T-helper 17 cell (primary cell): Measurements from ENCODE around the gene ZKSCAN3. TPM values are rescaled to one million over a fixed set of nuclear protein-coding genes. Genes with fewer than 3 reads are reported as not detected.
A peak's percentile ranks its signal among the peaks of the same experiment; 100 is the strongest.
"Not testable (repeated sequence)": the region's sequence is repeated elsewhere in the genome, so short reads cannot be mapped to it uniquely, and the experiment has no call there.

Experiments
- ATAC-seq: fragments of 150-1000 bp; cut with Tn5 transposase; 2 replicates; pipeline ENCODE4 v1.10.0; 2021; ENCODE audit warnings: mild to moderate bottlenecking, moderate library complexity
- DNase-seq, 3 donors: peaks; one replicate each; pipeline versions ENCODE4 v3.0.0 to v3.0.0-alpha.2; 2020 to 2021
- H3K9me3 ChIP-seq: one replicate; pipeline ENCODE4 v1.7.0; 2013; ENCODE audit warnings: low read length, mild to moderate bottlenecking; ENCODE audit not compliant: control insufficient read depth, poor library complexity, severe bottlenecking
- H3K27ac Mint-ChIP-seq: one replicate; pipeline ENCODE4 v1.8.0; 2022; ENCODE audit warnings: mild to moderate bottlenecking, moderate library complexity, mixed read lengths
- H3K27me3 Mint-ChIP-seq: one replicate; pipeline ENCODE4 v1.8.0; 2022; ENCODE audit warnings: mixed read lengths
- H3K36me3 Mint-ChIP-seq: one replicate; pipeline ENCODE4 v1.8.0; 2022; ENCODE audit warnings: low read depth, mixed read lengths
- H3K4me1 Mint-ChIP-seq: one replicate; pipeline ENCODE4 v1.8.0; 2022; ENCODE audit warnings: mild to moderate bottlenecking, mixed read lengths
- H3K4me3 Mint-ChIP-seq: one replicate; pipeline ENCODE4 v1.8.0; 2022; ENCODE audit warnings: mild to moderate bottlenecking, moderate library complexity, mixed read lengths
- total RNA-seq, 4 donors: library from RNA in 2 of 4; stranded (reverse) in 2 of 4; gene quantifications; one replicate each; pipeline ENCODE4 v1.2.3 and lab custom pipeline; 2022 to 2026

Gene ZKSCAN3
- total RNA-seq, 2 donors from 2014 or later: 2.0 to 3.9 TPM

DNA sequence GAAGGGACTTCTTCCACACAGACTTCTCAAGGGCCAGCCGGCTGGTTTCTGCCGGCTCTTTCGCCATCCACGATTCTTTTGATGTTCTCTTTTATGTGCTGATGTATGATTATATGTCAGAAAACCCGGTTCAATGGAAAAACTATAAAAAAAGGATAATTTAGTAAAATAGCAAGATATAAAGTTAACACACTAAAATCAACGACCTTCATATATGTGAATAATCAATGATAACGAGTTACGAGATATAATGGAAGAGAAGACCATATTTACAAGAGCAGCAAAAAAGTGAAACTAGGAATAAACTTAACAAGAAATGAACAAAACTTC, 50.3 kb downstream of the ZKSCAN3 start:
- H3K4me1 Mint-ChIP-seq: peaks cover 25% of the 10 kb centered on the region
- no peak for ATAC-seq
- peak overlapping the region; percentile 90 for H3K4me3 Mint-ChIP-seq

DNA sequence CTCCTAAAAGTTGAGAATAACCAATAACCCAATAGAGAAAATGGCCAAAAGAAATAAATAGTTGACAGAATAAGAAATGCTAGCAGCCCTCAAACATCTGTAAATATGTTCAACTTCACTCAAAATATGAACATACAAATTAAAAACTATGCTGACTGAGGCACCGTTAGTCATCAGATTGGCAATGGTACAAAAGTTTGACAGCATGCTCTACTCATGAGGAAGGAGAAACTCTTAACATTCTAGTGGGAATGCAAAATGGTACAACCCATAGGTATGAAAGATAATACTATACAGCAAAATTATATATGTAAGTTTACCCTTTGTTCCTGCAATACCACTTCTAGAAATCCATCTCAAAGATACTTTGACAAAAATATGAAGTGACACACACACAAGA, 51.4 kb downstream of the ZKSCAN3 start:
- H3K9me3 ChIP-seq: no peaks in the 10 kb centered on the region
- Mint-ChIP-seq H3K4me3 (no peak overlapping the region), H3K27me3 (peaks cover 29% of the 10 kb centered on the region), H3K27ac (no peak overlapping the region), H3K4me1 (peaks cover 16% of the 10 kb centered on the region), H3K36me3 (peaks cover 9% of the 10 kb centered on the region)
- no peak for DNase-seq
- no peak for ATAC-seq

More for the DNA sequence above, 50.3 kb downstream of the ZKSCAN3 start:
- Mint-ChIP-seq H3K27ac (peak overlapping the region; percentile 90), H3K27me3 (peaks cover 23% of the 10 kb centered on the region), H3K36me3 (peaks cover 10% of the 10 kb centered on the region)
- H3K9me3 ChIP-seq: no peaks in the 10 kb centered on the region
- DNase-seq: no peak

DNA sequence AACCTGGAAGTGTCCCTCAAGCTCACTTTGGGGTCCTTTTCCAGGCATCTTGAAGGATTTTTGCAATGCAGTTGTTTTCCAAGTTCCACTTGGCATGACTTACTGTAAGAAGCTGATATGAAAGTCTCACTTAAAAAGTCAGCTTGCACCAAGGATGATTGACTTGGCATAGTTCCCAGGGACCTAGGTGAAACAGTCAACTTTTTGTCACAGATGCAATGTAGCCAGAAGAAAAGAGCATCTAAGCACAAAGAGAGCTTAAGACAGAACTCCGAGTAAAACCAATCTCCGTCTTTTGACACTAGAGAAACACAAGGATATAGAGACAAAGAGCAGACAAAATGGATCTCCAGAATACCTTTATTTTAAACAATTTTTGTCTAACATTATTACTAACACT, 52.5 kb downstream of the ZKSCAN3 start:
- DNase-seq (no peak), ATAC-seq (no peak)
- H3K27me3 Mint-ChIP-seq: peaks cover 39% of the 10 kb centered on the region
- no peak overlapping the region for H3K4me3 Mint-ChIP-seq
- peaks cover 9% of the 10 kb centered on the region for H3K4me1 Mint-ChIP-seq
- H3K9me3 ChIP-seq: no peaks in the 10 kb centered on the region
- H3K27ac Mint-ChIP-seq: no peak overlapping the region
- H3K36me3 Mint-ChIP-seq: peaks cover 4% of the 10 kb centered on the region

DNA sequence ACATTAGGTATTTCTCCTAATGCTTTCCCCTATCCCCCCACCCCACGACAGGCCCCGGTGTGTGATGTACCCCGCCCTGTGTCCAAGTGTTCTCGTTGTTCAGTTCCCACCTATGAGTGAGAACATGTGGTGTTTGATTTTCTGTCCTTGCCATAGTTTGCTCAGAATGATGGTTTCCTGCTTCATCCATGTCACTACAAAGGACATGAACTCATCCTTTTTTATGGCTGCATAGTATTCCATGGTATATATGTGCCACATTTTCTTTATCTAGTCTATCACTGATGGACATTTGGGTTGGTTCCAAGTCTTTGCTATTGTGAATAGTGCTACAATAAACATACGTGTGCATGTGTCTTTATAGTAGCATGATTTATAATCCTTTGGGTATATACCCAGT, 54.2 kb downstream of the ZKSCAN3 start:
- DNase-seq, H3K4me3 Mint-ChIP-seq, H3K4me1 Mint-ChIP-seq, H3K27ac Mint-ChIP-seq, ATAC-seq, H3K36me3 Mint-ChIP-seq, H3K9me3 ChIP-seq: not testable (repeated sequence)
- H3K27me3 Mint-ChIP-seq: peaks cover 43% of the 10 kb centered on the region

DNA sequence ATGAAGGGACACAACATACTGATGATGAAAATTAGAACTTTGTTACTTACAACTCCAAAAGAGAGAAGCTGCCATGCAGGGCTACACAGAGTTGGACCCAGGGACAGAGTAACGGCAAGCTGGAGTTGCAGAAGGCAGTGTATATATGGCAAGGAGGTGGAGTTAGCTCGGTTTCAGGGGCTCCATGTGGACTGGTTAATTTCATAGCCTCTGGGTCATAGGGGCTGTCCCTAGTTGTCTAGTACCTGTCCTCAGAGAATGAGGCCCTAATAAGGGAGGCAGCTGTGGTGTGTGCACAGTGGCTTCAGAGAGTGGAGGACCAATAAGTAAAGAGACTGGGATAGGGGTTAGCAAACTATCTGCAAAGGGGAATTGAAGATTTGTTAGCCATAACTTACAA, 57.7 kb downstream of the ZKSCAN3 start:
- DNase-seq (no peak), ATAC-seq (no peak)
- no peaks in the 10 kb centered on the region for H3K9me3 ChIP-seq
- peaks cover 49% of the 10 kb centered on the region for H3K27me3 Mint-ChIP-seq
- no peak overlapping the region for H3K27ac Mint-ChIP-seq
- H3K36me3 Mint-ChIP-seq: peaks cover 4% of the 10 kb centered on the region
- H3K4me3 Mint-ChIP-seq: no peak overlapping the region
- no peaks in the 10 kb centered on the region for H3K4me1 Mint-ChIP-seq

DNA sequence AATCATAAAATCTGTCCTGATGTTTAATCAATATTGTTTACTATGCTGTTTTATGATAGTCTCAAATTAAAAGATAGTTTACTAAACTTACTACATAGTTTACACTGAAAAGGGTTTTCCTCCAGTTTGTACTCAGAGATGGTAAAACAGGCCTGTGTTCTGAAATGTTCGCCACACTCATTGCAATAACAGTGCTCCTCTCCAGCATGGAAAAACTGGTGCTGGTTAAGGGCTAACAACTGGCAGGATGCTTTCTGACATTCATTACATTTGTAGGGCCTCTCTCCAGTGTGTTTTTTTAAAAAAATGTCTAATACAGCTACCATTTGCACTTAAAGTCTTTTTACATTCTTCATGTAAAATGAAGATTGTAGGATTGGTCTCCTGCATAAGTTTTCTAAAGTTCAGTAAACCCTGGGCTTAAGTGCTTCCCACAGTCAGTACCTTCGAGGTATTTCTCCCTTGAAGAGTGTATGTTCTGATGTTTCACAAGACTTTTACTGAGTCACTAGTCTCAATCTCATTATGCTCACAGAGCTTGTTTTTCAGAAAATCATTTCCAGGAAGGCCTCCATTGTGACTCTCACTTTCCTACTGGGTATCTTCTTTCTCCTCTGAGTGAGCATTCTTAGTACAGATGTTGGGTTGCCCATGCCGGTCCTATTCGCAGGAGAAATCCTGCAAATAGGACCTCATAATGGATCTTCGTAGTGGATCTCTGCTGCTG, 58.5 kb downstream of the ZKSCAN3 start:
- Mint-ChIP-seq H3K27me3 (peaks cover 51% of the 10 kb centered on the region), H3K27ac (no peak overlapping the region)

DNA sequence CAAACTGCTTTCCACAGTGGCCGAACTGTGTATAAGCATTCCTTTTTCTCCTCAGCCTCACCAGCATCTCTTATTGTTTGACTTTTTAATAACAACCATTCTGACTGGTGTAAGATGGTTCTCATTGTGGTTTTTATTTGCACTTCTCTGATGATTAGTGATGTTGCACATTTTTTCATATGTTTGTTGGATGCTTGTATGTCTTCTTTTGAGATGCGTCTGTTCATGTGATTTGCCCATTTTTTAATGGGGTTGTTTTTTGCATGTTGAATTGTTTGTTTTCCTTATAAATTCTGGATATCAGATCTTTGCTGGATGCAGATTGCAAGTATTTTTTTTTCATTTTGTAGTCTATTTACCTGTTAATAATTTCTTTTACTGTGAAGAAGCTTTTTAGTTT, 61.0 kb downstream of the ZKSCAN3 start:
- no peaks in the 10 kb centered on the region for H3K9me3 ChIP-seq
- no peak overlapping the region for H3K4me3 Mint-ChIP-seq
- H3K4me1 Mint-ChIP-seq: no peaks in the 10 kb centered on the region
- no peak for ATAC-seq
- no peak for DNase-seq
- H3K27ac Mint-ChIP-seq: no peak overlapping the region
- H3K27me3 Mint-ChIP-seq: peaks cover 46% of the 10 kb centered on the region
- no peaks in the 10 kb centered on the region for H3K36me3 Mint-ChIP-seq

More for the DNA sequence above, 58.5 kb downstream of the ZKSCAN3 start:
- H3K9me3 ChIP-seq: no peaks in the 10 kb centered on the region
- ATAC-seq: no peak
- DNase-seq: no peak
- no peaks in the 10 kb centered on the region for H3K4me1 Mint-ChIP-seq
- peaks cover 4% of the 10 kb centered on the region for H3K36me3 Mint-ChIP-seq
- H3K4me3 Mint-ChIP-seq: no peak overlapping the region

DNA sequence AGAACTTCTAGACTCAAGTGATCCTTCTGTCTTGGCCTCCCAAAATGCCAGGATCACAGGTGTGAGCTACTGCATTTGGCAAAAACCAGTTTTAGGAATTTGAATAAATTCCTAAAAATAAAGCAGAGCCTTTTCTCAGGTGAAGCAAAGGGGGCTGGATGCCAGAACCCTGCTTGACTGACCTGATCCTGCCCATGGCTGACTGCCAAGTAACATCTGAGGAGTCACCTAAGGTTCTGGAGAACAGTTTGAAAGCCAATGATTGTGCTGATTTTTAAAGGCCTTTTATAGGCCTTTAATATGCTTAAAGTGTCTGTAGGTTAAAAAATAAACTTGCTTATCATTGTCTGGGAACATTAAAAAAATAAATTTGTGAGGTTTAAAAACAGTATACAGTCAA, 63.9 kb downstream of the ZKSCAN3 start:
- Mint-ChIP-seq H3K27me3 (peaks cover 29% of the 10 kb centered on the region), H3K4me1 (no peaks in the 10 kb centered on the region), H3K27ac (no peak overlapping the region), H3K4me3 (no peak overlapping the region), H3K36me3 (no peaks in the 10 kb centered on the region)
- ATAC-seq (no peak), DNase-seq (no peak)
- no peaks in the 10 kb centered on the region for H3K9me3 ChIP-seq

Other genes with a start within 250 kb of the ZKSCAN3 start
- 1 to 10 TPM; 7.8 to 8.3 TPM for gene ZSCAN16, start 225.3 kb upstream of the ZKSCAN3 start, total RNA-seq
- 10 to 100 TPM; 20.2 to 24.6 TPM for gene ZKSCAN8, start 208.1 kb upstream of the ZKSCAN3 start, total RNA-seq
- gene ZSCAN9, start 124.7 kb upstream of the ZKSCAN3 start, total RNA-seq: 1 to 10 TPM; 1.6 to 1.9 TPM
- 1 to 10 TPM; 1.1 to 2.1 TPM for gene ZKSCAN4, start 97.7 kb upstream of the ZKSCAN3 start, total RNA-seq
- not detected for gene NKAPL, start 90.7 kb upstream of the ZKSCAN3 start, total RNA-seq
- 10 to 100 TPM in 1 of 2 donors, 1 to 10 TPM in 1; 7.3 to 14.9 TPM for gene ZSCAN26, start 82.8 kb upstream of the ZKSCAN3 start, total RNA-seq
- gene PGBD1, start 68.4 kb upstream of the ZKSCAN3 start, total RNA-seq: 1 to 10 TPM; 1.1 to 1.3 TPM
- under 1 TPM; 0.77 to 0.86 TPM for gene ZSCAN31, start 13.8 kb upstream of the ZKSCAN3 start, total RNA-seq
- 1 to 10 TPM; 2.9 TPM for gene ZSCAN12, start 49.8 kb downstream of the ZKSCAN3 start, total RNA-seq
- under 1 TPM; 0.12 to 0.52 TPM for gene ZSCAN23, start 93.5 kb downstream of the ZKSCAN3 start, total RNA-seq
- not detected for gene GPX6, start 165.8 kb downstream of the ZKSCAN3 start, total RNA-seq
- not detected for gene GPX5, start 175.9 kb downstream of the ZKSCAN3 start, total RNA-seq